Measurements from ENCODE around the gene TRIM65.
A peak's percentile ranks its signal among the peaks of the same experiment; 100 is the strongest.

TRIM65 gene

DNA sequence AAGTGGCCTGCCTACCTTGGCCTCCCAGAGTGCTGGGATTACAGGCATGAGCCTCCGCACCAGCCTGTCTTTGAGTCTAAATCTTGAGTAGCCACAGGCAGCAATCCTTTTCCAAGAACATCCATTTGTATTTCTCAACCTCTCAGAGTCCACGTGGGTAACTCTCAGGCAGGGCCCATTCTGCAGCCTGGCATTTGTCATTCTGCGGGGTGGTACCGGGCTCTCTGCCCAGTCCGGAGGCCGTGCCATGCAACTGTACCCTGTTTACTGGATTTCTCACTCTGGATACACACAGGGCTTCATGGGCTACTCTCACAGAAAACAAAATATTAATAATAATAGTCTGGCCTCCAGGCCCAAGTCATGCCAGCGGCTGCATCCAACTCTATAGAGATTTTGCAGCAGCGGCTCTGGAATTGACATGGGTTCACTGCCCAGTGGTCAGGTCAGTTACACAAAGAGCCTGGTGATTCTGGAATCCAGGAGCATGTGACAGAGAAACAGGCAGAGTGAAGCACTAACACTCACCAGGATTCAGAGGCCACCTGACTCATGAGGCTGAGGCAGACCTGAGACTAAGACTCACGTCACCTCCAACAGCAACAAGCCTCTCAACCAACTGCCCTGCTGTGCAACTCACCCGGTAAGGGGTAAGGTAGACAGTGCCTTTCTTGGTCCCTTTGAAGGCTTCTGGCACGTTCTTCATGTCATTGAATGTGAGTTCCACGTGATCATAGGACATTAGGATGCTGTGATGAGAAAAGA lies 45.6 kb downstream of the TRIM65 start:
- DNase-seq: no peak

DNA sequence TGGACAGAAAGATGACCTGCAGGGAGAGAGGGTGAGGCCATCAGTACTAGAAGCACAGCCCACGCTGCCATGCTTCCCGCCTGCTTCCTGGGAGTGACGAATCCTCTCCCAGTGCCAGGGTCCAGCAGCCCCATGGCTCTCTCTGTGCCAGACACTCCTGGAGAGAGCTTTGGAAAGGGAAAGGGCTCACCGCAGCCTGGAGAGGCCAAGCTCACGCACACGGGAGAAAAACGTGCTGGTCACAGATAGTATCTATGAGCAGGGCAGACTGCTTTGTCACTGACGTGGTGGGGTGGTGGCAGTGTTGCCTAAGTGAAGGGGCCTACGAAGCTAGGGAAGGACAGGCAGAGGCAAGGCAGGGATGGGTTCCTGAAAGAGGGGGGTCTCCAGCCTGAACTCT lies 47.0 kb downstream of the TRIM65 start:
- no peak for DNase-seq

DNA sequence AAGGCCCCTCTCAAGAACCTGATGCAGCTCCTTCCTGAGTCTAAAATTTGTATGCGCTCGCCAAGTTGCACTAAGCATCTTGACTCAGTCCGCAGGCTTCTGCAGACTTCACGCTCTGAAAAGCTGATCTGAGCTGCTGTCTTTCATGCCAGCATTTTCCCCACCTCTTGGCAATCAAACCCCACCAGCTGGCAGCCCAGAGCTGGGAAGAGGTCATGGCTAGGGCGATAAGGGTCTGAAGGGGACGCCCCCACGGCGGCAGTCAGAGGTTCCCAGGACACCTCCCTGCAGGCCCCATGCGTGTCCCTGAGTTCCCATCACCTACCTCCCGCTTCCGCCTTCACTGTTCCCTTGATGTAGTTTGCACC lies 47.5 kb downstream of the TRIM65 start:
- no peak for DNase-seq

DNA sequence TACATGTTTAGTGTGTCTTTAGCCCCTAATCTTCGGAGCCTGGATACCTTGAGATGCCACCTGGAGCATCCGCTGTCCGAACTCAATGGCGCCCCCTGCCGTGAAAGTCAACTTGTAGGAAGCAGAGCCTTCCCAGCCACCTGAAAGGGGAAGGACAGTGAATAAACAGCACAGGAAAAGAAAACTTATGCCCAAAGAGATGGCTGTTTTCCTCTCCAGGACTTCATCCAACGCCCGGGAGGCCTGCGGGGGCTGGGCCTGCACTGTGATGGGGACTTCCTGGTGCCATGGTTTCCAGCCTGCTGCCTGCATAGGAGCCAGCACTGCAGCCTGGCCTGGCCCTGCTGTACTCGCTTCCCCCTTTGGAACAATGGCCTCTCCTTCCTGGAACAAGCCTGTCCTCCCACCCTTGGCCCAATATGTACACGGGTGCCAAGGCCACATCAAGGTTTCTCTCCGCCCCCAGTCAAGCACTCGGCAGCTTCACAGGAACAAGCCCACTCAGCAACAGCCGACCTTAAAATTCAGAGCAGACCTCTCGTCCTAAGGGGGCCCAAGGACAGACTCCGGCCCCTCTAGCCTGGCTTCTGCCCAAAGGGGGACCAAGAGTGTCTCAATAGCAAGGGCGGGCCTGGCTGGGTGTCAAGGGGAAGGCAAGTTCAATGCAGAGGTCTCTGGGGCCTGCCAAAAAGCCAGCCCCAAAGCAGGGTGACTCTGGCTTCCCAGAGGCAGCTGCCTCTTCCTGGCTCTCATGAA lies 48.0 kb downstream of the TRIM65 start:
- peak; percentile 28 to 81 for DNase-seq

DNA sequence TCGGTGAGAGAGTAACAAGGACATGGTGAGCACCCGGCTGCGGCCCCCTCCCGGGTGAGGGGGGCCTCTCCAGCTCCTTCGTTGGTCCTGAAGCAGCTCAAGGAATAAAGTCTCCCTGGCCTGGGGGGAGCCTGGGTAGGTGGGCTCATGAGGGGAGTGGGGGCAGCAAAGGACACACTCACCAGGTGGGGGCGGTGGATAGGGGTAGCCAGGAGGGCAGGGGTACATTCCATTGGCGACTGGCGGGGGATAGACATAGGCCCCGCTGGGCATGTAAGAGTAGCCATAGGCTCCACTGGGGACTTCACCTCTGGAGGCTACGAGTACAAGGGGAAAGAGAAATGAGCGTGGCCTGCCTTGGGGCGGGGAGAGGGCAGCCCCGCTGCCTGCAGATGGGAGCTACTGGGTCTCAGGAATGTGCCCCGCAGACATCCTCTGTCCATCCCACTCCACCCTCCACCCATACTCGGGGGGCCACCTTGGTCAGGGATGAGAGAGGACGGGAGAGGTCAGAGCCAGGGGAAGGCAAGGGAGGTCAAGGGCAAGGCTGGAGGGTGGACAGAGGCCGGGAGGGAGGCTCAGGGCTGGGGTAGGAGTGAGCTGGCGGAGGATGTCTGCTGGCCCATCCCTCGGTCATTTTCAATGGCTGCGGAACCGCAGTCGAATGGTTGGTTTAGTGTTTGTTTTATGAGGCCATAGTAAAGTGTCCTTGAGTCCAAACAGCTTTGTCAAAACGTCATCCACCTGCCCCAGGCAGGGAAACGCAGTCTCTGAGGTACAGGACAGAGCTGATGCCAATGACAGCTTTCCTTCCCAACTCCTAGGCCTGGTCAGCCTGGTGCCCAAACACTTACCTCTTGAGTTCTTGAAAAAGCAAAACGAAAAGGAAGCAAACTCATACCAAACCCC lies 48.9 kb downstream of the TRIM65 start:
- no peak for DNase-seq

DNA sequence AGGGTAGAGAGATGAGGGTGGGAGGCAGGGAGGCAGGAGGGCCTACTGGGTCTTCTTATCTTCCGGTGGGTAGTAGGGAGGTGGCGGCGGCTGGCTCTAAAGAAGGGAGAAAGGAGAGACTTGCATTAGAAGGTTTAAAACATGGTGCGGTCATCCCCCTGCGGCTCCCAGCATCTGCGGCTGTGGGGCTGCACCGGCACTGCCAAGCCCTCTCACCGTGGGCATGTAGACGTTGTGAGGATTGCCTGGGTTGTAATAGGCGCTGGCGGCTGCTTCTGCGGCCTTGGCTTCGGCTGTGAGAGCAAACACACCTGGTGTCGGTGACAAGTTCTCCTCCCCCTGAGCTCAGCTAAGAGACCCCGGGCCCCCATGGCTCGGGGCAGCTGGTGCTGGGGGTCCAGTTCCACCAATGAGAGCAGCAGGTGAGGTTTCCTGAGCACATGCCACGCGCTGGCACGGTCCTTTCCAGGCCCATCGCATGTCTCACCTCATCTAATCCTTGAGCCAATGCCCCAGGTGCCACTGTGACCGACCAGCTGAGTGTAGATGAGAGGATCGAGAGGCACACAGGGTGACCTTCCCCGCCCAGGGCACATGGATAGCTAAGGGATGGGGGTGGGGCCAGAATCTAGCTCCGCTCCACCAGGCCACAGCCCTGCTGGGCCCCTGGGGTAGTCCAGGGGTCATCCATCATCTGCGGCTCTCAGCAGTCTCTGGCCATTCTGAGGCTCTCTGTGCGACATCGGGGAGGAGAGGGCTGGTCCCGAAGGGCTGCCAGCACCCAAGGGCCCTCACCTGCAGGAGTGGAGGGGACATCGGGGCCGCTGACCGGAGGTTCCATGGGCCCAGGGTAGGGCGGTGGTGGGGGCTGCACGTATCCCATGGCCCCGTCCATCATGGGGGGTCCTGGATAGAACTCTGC lies 49.8 kb downstream of the TRIM65 start:
- DNase-seq: no peak

DNA sequence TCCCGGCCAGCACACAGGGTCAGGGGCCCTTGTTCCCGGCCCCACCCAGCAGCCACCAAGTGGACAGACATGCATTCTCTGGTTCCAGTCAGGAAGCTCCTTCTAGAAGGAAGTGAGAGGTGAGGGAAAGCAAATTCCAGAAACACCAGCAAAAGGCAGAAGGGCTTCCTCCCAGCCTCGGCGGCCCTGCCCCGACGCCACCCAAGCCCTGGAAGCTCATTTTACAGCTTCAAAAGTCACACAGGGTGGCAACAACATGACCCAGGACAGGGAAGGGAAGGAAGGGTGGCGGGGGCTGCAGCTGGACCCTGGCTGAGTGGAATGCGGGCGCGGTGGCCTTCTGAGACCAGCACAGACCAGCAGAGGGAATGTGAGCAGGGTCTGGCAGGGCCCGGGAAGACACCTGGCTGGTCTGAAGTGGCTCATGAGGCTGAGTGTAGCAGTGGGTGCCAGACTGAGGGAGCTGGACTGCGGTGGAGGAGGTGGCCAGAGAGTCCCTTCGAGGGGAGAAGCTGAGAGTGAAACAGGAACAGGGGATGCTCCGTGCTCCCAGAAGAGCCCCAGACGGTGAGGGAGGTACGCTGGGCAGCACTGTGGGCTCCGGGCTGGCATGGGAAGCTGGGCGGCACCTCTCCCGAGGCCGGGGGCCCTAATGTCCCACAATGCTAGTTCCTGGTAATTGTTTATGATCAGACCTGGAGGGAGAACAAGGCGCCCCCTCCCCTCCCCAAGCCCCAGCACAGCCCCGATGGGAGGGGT lies 50.6 kb downstream of the TRIM65 start:
- DNase-seq: no peak

DNA sequence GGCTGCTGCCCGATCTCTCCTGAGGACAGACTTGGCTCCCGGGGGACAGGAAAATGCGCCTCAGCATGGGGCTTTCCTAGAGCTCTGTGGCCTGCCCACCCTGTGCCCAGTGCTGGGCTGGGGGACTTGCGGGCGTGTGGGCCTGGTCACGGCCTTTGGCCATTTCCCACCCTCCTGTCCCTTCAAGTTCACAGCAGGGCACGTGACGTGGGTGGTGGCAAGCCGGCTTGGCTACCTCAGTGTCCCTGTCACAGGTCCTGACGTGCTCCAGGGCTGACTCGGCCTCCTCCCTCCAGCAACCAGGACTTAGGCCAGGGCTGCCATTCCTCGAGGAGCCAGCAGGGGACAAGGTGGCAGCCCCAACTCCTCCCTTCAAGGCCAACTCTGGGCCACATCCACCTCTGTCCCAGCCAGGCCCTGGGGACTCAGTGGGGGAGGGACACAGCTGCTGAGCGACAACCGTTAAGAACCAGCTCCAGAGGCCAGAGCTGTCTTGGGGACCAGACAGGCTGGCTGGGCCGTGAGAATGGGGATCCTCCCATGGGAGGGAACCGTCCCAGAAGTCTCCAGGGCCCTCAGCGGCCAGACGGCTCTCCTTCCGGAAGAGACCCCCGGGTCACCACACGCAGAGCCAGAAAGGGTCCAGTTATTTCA lies 51.6 kb downstream of the TRIM65 start:
- DNase-seq: peak; percentile 49 to 77

DNA sequence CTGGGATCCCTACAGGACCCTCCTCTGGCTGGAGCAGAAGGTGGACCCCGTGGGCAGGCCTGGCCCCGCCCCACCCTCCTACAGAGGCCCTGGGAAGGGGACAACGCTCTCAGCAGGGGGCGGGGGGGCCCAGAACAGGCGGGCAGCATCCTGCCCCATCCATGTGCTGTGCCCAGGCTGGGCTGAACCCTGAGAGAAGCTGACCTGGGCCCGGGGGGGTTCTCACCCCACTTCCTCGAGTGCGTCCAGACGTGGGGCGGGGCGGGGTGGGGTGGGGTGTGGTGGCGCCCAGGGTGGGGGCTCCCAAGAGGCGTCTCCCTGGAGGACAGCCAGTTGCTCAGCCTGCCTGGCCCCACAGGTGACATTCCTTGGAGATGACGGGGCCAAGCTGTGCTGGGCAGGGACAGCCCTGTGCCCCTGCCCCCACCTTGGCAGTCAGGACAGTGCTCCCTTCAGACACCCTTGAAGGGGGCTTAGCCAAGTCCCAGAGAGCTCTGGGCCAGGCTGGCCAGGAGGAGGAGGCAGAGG lies 52.2 kb downstream of the TRIM65 start:
- no peak for DNase-seq

DNA sequence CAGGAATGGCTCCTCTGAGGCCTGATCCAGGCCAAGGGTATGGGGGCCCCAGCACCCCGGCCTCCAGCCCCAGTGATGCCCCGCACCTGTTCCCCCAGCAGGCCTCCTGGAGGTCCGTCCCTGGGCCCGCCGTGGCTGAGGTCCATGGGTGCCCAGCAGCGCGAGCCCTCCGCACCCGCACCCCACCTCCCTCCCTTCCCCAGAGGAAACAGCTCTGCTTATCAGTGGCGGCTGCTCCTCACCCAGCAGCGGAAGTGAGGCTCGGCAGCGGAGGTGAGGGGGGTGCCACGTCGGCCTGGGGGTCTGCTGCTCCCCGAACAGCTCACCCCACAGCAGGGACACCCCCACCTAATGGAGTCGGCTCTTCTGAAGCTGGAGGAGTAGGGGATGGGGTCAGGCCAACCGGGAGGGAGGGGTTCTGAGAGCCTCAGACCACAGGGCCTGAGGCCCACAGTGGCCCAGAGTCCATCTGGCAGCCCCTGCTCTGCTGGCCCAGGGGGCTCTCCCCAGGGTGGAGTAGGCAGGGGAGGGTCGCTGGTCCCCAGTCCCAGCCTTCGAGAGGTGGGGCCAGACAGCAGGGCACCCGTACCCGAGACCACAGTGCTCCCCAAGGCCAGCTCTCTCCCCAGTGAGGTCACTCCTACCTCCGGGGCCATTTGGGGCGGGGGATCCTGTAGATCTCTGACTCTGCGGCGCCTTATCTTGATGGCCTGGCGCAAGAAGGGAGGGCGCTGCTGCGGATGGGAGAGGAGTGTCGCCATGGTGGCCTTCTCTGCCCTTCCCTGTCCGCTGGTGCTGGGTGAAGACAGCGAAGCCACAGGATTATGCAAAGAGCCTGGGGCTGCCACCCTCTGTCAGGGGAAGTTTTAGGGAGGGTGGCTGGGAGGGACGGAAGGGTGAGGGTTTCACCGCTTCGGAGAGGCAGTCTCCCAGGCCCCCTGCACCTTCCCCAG lies 52.9 kb downstream of the TRIM65 start, which contains the start of gene UNC13D:
TSS of gene UNC13D (minus strand) at position 828 of the 953 bp plus-strand sequence. CDS start at position 761, 67 bp downstream.
- no peak for DNase-seq

DNA sequence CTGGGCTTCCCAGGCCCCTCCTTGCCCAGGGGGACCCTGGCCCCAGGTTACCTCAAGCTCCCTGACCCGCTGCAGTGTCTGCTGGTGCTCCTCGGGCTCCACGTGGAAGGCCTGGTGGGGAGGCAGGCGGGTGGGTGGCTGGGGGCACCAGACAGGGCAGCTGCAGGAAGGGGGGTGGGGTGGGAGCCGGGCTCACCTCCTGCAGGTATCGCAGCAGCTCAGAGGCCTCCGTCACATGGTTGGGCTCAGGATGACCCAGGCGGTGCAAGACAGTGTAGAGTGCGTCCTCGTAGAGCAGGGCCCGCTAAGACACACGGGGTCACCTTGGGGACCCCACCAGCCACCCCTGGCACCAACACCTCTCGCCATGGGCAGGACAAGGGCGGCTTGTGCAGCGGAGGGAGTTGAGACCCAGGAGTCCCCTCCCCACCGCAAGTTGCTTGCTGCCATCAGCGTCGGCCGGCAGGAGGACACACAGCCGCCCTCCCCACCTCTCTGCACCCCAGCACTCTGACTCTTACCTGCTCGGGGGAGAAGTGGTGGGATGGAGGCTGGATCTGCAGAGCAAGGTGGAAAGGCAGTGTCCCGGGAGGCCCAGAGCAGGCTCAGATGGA lies 53.7 kb downstream of the TRIM65 start:
- DNase-seq: no peak

DNA sequence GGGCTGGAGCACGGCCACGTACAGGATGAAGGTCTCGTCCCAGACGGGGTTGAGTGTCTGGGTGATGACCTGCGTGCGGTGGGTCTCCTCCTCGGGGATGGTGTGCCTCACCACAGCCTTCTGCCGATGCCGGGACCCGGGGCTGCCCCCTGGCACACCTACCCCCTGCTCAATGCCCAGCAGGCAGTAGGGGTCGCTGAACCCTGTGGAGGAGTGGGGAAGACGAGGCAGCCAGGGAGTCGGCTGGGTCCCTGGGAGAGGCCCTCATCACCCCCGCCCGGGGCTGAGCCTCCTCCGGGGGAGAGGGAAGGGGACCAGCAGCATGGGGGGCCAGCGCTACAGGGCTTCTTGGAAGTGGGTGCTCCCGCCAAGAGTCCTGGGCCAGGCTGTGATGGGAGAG lies 54.3 kb downstream of the TRIM65 start:
- DNase-seq: no peak

DNA sequence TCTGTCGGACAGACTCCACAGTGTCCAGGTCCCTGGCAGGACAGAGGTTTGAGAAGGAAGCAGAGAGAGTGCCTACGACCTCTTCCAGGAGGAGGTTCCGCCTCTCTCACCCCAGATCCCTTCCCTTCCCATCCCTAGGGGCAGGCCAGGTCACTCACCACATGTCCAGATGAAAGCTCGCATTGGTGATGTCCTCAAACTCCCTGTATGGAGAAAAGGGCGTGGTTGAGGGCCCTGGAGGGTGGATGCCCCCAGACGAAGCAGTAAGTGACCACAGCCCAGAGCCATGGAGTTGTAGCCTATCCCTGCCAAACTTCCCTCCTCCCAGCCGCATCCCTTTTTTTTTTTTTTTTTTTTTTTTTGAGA lies 56.0 kb downstream of the TRIM65 start:
- no peak for DNase-seq

DNA sequence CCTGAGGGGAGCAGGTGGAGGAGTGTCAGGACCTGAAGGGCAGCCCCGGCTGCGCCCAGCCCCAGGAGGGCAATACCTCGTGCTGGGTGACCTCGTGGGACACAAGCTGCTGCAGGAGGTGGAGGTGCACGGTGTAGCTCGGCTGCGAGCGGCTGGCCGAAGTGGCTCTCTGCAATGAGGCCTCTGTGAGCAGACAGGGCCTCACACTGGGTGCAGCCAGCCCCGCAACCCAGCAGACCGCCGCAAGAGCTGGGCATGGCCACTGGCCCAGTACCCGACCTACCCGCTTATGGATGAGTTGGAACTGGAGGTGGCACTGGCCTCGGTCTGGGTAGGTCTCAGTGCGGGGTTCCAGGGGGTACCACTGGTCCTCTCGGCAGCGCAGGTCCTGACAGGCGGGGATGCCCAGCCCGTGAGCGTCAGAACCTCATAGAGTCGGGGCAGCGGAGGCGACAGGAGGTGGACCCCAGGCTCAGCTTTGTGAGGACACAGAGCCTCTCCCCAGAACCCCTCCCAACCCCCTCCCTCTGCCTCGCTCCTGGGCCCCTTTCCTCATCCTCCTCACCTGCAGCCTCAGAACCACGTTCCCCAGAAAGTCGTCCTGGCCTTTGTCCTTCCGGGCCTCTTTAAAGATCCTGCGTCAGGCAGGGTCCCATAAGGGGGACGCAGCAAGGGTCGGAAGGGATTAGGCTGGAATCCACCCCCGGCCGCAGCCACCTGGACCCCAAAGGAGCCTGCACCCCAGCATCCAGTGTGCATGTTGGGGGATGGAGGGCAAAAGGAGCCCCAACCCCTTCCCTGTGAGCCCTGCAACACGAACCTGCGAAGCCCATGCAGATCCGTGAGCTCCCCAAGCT lies 56.6 kb downstream of the TRIM65 start:
- DNase-seq: no peak

Measured in NCI-H524 (cell line).